H1 (cell line): Measurements from ENCODE around the gene RBM19. TPM values are rescaled to one million over a fixed set of nuclear protein-coding genes. Genes with fewer than 3 reads are reported as not detected.

ENCODE experiments used
- CTCF ChIA-PET: fragments of 300-600 bp; sonication (Branson Sonifier 250); formaldehyde crosslinking; loops from one replicate; lab custom pipeline; 2021; ENCODE audit not compliant: partially characterized antibody; lab: Charles Lee
- POLR2A ChIA-PET: fragments of 300-600 bp; sonication (Branson Sonifier 250); formaldehyde crosslinking; loops from one replicate; lab custom pipeline; 2021; ENCODE audit warnings: inconsistent platforms; ENCODE audit not compliant: partially characterized antibody; lab: Charles Lee
- DNase-seq, 2 experiments: peaks; one replicate each; pipeline versions ENCODE4 v3.0.0 to v3.0.0-alpha.2; 2010 to 2022; ENCODE audit warnings: low spot score in 2 of 2, low read depth in 1 of 2, mixed read lengths in 1 of 2
- FAIRE-seq: peaks from 2 replicates; lab custom pipeline; 2011; peaks lifted over from hg19 to GRCh38; lab: Jason Lieb, UNC
- H2AFZ ChIP-seq: 2 replicates; pipeline ENCODE4 v1.8.1; 2012; ENCODE audit warnings: low read length, inconsistent platforms
- H2AK5ac ChIP-seq: 2 replicates; pipeline ENCODE4 v1.6.1; 2013; ENCODE audit warnings: low read depth, low read length
- H2BK120ac ChIP-seq: replicated peaks from 2 replicates; pipeline ENCODE3; 2013; ENCODE audit warnings: low read depth, low read length, inconsistent platforms
- H2BK12ac ChIP-seq: 2 replicates; pipeline ENCODE4 v1.6.1; 2013; ENCODE audit warnings: low read depth, low read length
- H2BK15ac ChIP-seq: 2 replicates; pipeline ENCODE4 v1.6.1; 2013; ENCODE audit warnings: low read length
- H2BK20ac ChIP-seq: 2 replicates; pipeline ENCODE4 v1.6.1; 2013; ENCODE audit warnings: low read length
- H2BK5ac ChIP-seq: 2 replicates; pipeline ENCODE4 v1.6.1; 2013; ENCODE audit warnings: low read depth, low read length
- H3K14ac ChIP-seq: 2 replicates; pipeline ENCODE4 v1.6.1; 2013; ENCODE audit warnings: inconsistent platforms; ENCODE audit not compliant: insufficient read length
- H3K18ac ChIP-seq: 2 replicates; pipeline ENCODE4 v1.6.1; 2013; ENCODE audit warnings: low read length; ENCODE audit errors: extremely low read depth
- H3K23ac ChIP-seq: 2 replicates; pipeline ENCODE4 v1.6.1; 2013; ENCODE audit warnings: inconsistent platforms; ENCODE audit not compliant: insufficient read length
- H3K23me2 ChIP-seq: 2 replicates; pipeline ENCODE4 v1.6.1; 2013; ENCODE audit warnings: low read depth, low read length
- H3K27ac ChIP-seq: 2 replicates; pipeline ENCODE4 v1.6.1; 2011; ENCODE audit warnings: low read depth, low read length, inconsistent platforms
- H3K27me3 ChIP-seq, 4 experiments: replicated peaks in 1 of 4; 1 replicate in 1 of 4; 2 replicates in 3 of 4; pipeline versions ENCODE4 v1.6.1 to v1.8.1; 2011 to 2013; ENCODE audit warnings: low read length in 3 of 4, mild to moderate bottlenecking in 3 of 4, inconsistent platforms in 2 of 4, mixed read lengths in 2 of 4, moderate library complexity in 1 of 4; ENCODE audit not compliant: control insufficient read depth in 3 of 4, insufficient read depth in 3 of 4; ENCODE audit errors: extremely low read depth in 1 of 4
- H3K36me3 ChIP-seq, 4 experiments: 2 replicates each; pipeline versions ENCODE4 v1.6.1 to v1.8.1; 2011 to 2013; ENCODE audit warnings: mild to moderate bottlenecking in 4 of 4, low read length in 3 of 4, moderate library complexity in 2 of 4, control low read depth in 1 of 4, inconsistent platforms in 1 of 4; ENCODE audit not compliant: insufficient read depth in 4 of 4, control insufficient read depth in 2 of 4
- H3K4ac ChIP-seq: replicated peaks from 2 replicates; pipeline ENCODE3; 2013; ENCODE audit warnings: low read length, low read depth, mixed read lengths, inconsistent platforms; ENCODE audit not compliant: insufficient read length
- H3K4me1 ChIP-seq, 4 experiments: replicated peaks in 1 of 4; 1 replicate in 1 of 4; 2 replicates in 3 of 4; pipeline versions ENCODE4 v1.6.1 to v1.8.1; 2011 to 2013; ENCODE audit warnings: low read length in 3 of 4, inconsistent platforms in 2 of 4, mixed read lengths in 1 of 4; ENCODE audit not compliant: insufficient read depth in 4 of 4, control insufficient read depth in 3 of 4
- H3K4me2 ChIP-seq, 2 experiments: 2 replicates each; pipeline versions ENCODE4 v1.6.1 to v1.8.1; 2011 to 2013; ENCODE audit warnings: low read depth in 2 of 2, low read length in 2 of 2, control low read depth in 1 of 2, inconsistent platforms in 1 of 2, mild to moderate bottlenecking in 1 of 2; ENCODE audit not compliant: insufficient read depth in 1 of 2
- H3K4me3 ChIP-seq, 4 experiments: fragments of 200-600, 300-600 bp in 1 of 4; sonication (generic), shearing (Covaris generic), sonication (Bioruptor Twin) in 1 of 4; 2 replicates each; pipeline versions ENCODE4 v1.5.1 to v1.8.1; 2011 to 2016; ENCODE audit warnings: low read length in 4 of 4, low read depth in 3 of 4, control low read depth in 2 of 4, inconsistent platforms in 2 of 4, mild to moderate bottlenecking in 2 of 4, mixed read lengths in 1 of 4, moderate library complexity in 1 of 4; ENCODE audit not compliant: insufficient read depth in 2 of 4; ENCODE audit errors: extremely low read depth in 1 of 4
- H3K56ac ChIP-seq: replicated peaks from 2 replicates; pipeline ENCODE3; 2013; ENCODE audit warnings: low read depth, mild to moderate bottlenecking, mixed read lengths, low read length, inconsistent platforms; ENCODE audit not compliant: insufficient read length
- H3K79me1 ChIP-seq: 2 replicates; pipeline ENCODE4 v1.6.1; 2013; ENCODE audit warnings: low read depth, low read length, control low read depth
- H3K79me2 ChIP-seq, 2 experiments: 2 replicates each; pipeline versions ENCODE4 v1.6.1 to v1.8.1; 2012 to 2013; ENCODE audit warnings: low read length in 2 of 2, mild to moderate bottlenecking in 2 of 2, inconsistent platforms in 1 of 2; ENCODE audit not compliant: insufficient read depth in 2 of 2, control insufficient read depth in 1 of 2
- H3K9ac ChIP-seq, 4 experiments: replicated peaks in 1 of 4; 1 replicate in 1 of 4; 2 replicates in 3 of 4; pipeline versions ENCODE4 v1.6.1 to v1.8.1; 2011 to 2013; ENCODE audit warnings: low read depth in 3 of 4, low read length in 3 of 4, control low read depth in 2 of 4, mild to moderate bottlenecking in 2 of 4, moderate library complexity in 2 of 4, inconsistent platforms in 1 of 4; ENCODE audit errors: extremely low read depth in 1 of 4
- H3K9me3 ChIP-seq, 2 experiments: 2 replicates each; pipeline versions ENCODE4 v1.6.1 to v1.8.1; 2012 to 2013; ENCODE audit warnings: mild to moderate bottlenecking in 2 of 2, moderate library complexity in 2 of 2, control low read depth in 1 of 2, inconsistent platforms in 1 of 2, low read depth in 1 of 2, low read length in 1 of 2, mixed read lengths in 1 of 2; ENCODE audit not compliant: insufficient read depth in 2 of 2
- H4K20me1 ChIP-seq, 2 experiments: replicated peaks in 1 of 2; 2 replicates each; pipeline versions ENCODE3 to v1.8.1; 2011 to 2013; ENCODE audit warnings: inconsistent platforms in 2 of 2, low read length in 2 of 2, mild to moderate bottlenecking in 1 of 2; ENCODE audit not compliant: insufficient read depth in 2 of 2, control insufficient read depth in 1 of 2
- H4K5ac ChIP-seq: 2 replicates; pipeline ENCODE4 v1.6.1; 2013; ENCODE audit warnings: low read length, low read depth, mixed read lengths, inconsistent platforms; ENCODE audit not compliant: insufficient read length
- H4K8ac ChIP-seq: 2 replicates; pipeline ENCODE4 v1.8.0; 2013; ENCODE audit warnings: mild to moderate bottlenecking, moderate library complexity, low read length, inconsistent platforms; ENCODE audit not compliant: insufficient read depth; ENCODE audit errors: extremely low read depth
- H4K91ac ChIP-seq: replicated peaks from 2 replicates; pipeline ENCODE3; 2013; ENCODE audit warnings: low read length, mixed read lengths, inconsistent platforms; ENCODE audit not compliant: insufficient read length
- CEBPB ChIP-seq: IDR thresholded peaks from 2 replicates; pipeline ENCODE4 v1.6.1; 2012; ENCODE audit warnings: low read depth, low read length
- CTBP2 ChIP-seq: IDR thresholded peaks from 2 replicates; pipeline ENCODE4 v1.7.0; 2011; ENCODE audit warnings: borderline replicate concordance, mild to moderate bottlenecking, moderate library complexity, mixed read lengths, low read length; ENCODE audit not compliant: insufficient read depth, insufficient read length
- EGR1 ChIP-seq: IDR thresholded peaks from 2 replicates; pipeline ENCODE4 v1.6.1; 2011; ENCODE audit warnings: low read depth, low read length, borderline replicate concordance
- EP300 ChIP-seq, 2 experiments: IDR thresholded peaks; 1 replicate in 1 of 2; 2 replicates in 1 of 2; pipeline ENCODE4 v1.6.1; 2011 to 2012; ENCODE audit warnings: low read depth in 2 of 2, low read length in 2 of 2, mild to moderate bottlenecking in 2 of 2, borderline replicate concordance in 1 of 2, inconsistent platforms in 1 of 2, moderate library complexity in 1 of 2
- FOSL1 ChIP-seq: IDR thresholded peaks from 2 replicates; pipeline ENCODE4 v1.6.1; 2011; ENCODE audit warnings: mild to moderate bottlenecking, low read depth, low read length, moderate library complexity; ENCODE audit not compliant: insufficient read depth
- JUN ChIP-seq: IDR thresholded peaks from 2 replicates; pipeline ENCODE4 v1.6.1; 2011; ENCODE audit warnings: low read depth, mild to moderate bottlenecking, improper control_type of control experiment, low read length
- RAD21 ChIP-seq, 2 experiments: IDR thresholded peaks in 1 of 2; conservative IDR thresholded peaks in 1 of 2; 2 replicates each; pipeline ENCODE4 v1.6.1; 2011; ENCODE audit warnings: low read depth in 2 of 2, low read length in 2 of 2, improper control_type of control experiment in 1 of 2, inconsistent platforms in 1 of 2, mild to moderate bottlenecking in 1 of 2, moderate library complexity in 1 of 2
- SUZ12 ChIP-seq: fragments of 200-600 bp; sonication (generic); IDR thresholded peaks from 2 replicates; pipeline ENCODE4 v1.6.1; 2012; ENCODE audit warnings: mild to moderate bottlenecking, inconsistent platforms, low read length, moderate library complexity, mixed read lengths
- TEAD4 ChIP-seq: IDR thresholded peaks from 2 replicates; pipeline ENCODE4 v1.6.1; 2012; ENCODE audit warnings: low read depth, low read length, inconsistent platforms, mixed read lengths
- WGBS, 2 experiments: shearing (Covaris generic) in 1 of 2; methylation state at CpG; one replicate each; pipeline versions ENCODE4 v1.1.6 to v1.1.7; 2013 to 2015; ENCODE audit warnings: low lambda C conversion rate in 2 of 2, mixed read lengths in 2 of 2, inconsistent platforms in 1 of 2, low coverage in 1 of 2, missing lambda C conversion rate in 1 of 2; ENCODE audit not compliant: insufficient replicate concordance in 2 of 2, insufficient coverage in 1 of 2, insufficient read length in 1 of 2; ENCODE audit errors: extremely low coverage in 1 of 2, missing lambda C conversion rate in 1 of 2; 5-methylcytosine and 5-hydroxymethylcytosine counted together
- polyA plus RNA-seq, 7 experiments: library from polyadenylated mRNA; depleted of rRNA in 3 of 7; stranded (reverse) in 5 of 7; unstranded in 2 of 7; fragments of >200 nt in 5 of 7; fragments of 200-250 nt in 2 of 7; gene quantifications; 1 replicate in 5 of 7; 2 replicates in 1 of 7; 4 replicates in 1 of 7; pipeline versions ENCODE4 v1.2.1 to v1.2.3, GENCODE V29; 2011 to 2013; ENCODE audit warnings: missing spikeins in 2 of 7, mixed read lengths in 2 of 7
- total RNA-seq: library from RNA; stranded (reverse); fragmentation: NEBNext Ultra II Directional; extraction: Animal tissue kit (Norgen Biotek cat#: 25700); gene quantifications from 2 replicates; pipeline ENCODE4 v1.2.1, GENCODE V29; 2021
- TF ChIP-seq, protein P1 (sequence below): IDR thresholded peaks from 2 replicates; pipeline ENCODE4 v1.6.1; 2011; ENCODE audit warnings: low read depth, mild to moderate bottlenecking, low read length; ENCODE audit not compliant: insufficient read depth
- TF ChIP-seq, protein P2 (sequence below): IDR thresholded peaks from 2 replicates; pipeline ENCODE4 v1.6.1; 2011; ENCODE audit warnings: low read length, improper control_type of control experiment

Gene RBM19
- total and polyA plus RNA-seq, 2 of the 8 experiments (the other 6 are each of a cell fraction or from before 2014, with no cell fraction given) = 23.4 to 61.9 TPM

DNA sequence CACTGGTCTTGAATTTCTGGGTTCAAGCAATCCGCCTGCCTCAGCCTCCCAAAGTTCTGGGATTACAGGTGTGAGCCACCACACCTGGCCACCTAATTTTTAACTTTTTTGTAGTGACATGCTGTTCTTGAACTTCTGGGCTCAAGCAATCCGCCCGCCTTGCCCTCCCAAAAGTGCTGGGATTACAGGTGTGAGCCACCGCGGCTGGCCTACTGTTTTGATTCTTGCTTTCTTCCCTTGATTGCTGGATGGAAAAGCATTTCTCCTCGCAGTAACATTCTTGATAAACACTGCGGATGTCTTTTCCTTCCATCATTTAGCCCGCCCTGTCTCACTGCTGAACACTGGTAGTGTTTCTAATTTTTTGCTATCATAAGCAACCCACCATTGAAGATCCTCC lies 72.9 kb downstream of the RBM19 start:
- no peak overlapping the region for H2BK5ac ChIP-seq
- H2BK120ac ChIP-seq = no peak overlapping the region
- no peak overlapping the region for H3K14ac ChIP-seq
- WGBS, 2 experiments = 85% methylated on average over 8 of the region's 8 CpGs; no CpG with 5 or more reads in 1 of the 2 experiments
- H3K9me3 ChIP-seq = no peaks in the 10 kb centered on the region
- POLR2A ChIA-PET = no interaction called here
- H2BK12ac ChIP-seq = no peak overlapping the region
- no peaks in the 10 kb centered on the region for H3K79me2 ChIP-seq
- H3K56ac ChIP-seq = no peak overlapping the region
- no peak overlapping the region for H3K27ac ChIP-seq
- H3K23me2 ChIP-seq = no peaks in the 10 kb centered on the region
- H3K4me2 ChIP-seq = no peak overlapping the region
- no peak overlapping the region for H4K91ac ChIP-seq
- TF ChIP-seq RAD21 (IDR thresholded peaks at IDR 0.05 in 1 of 2, conservative IDR thresholded peaks at IDR 0.05 in 1 of 2; ENCODE audit: low read depth in 2 of 2, low read length in 2 of 2) = no peak
- TF ChIP-seq, protein P1, sequence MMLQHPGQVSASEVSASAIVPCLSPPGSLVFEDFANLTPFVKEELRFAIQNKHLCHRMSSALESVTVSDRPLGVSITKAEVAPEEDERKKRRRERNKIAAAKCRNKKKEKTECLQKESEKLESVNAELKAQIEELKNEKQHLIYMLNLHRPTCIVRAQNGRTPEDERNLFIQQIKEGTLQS = no peak
- TF ChIP-seq CTBP2 = no peak
- TF ChIP-seq EGR1 = no peak
- TF ChIP-seq JUN = no peak
- TF ChIP-seq TEAD4 = no peak
- no peak for TF ChIP-seq CEBPB
- TF ChIP-seq EP300 (IDR thresholded peaks at IDR 0.05; ENCODE audit: borderline replicate concordance in 1 of 2, low read depth in 2 of 2, low read length in 2 of 2) = no peak
- no peak for TF ChIP-seq SUZ12
- TF ChIP-seq, protein P2, sequence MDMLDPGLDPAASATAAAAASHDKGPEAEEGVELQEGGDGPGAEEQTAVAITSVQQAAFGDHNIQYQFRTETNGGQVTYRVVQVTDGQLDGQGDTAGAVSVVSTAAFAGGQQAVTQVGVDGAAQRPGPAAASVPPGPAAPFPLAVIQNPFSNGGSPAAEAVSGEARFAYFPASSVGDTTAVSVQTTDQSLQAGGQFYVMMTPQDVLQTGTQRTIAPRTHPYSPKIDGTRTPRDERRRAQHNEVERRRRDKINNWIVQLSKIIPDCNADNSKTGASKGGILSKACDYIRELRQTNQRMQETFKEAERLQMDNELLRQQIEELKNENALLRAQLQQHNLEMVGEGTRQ = no peak
- TF ChIP-seq FOSL1 = no peak
- no peak overlapping the region for H2BK20ac ChIP-seq
- no peak overlapping the region for H2AK5ac ChIP-seq
- no peaks in the 10 kb centered on the region for H3K36me3 ChIP-seq
- DNase-seq = no peak
- H2AFZ ChIP-seq = no peak overlapping the region
- H4K8ac ChIP-seq = no peak overlapping the region
- no peaks in the 10 kb centered on the region for H3K27me3 ChIP-seq
- FAIRE-seq = no peak
- no peak overlapping the region for H3K9ac ChIP-seq
- H4K5ac ChIP-seq = no peak overlapping the region
- H3K4me1 ChIP-seq = peaks cover 0 to 5% (median 2%) of the 10 kb centered on the region in 4 experiments; a peak in 4 of 7 replicates
- H3K79me1 ChIP-seq = no peaks in the 10 kb centered on the region
- H2BK15ac ChIP-seq = no peak overlapping the region
- no peaks in the 10 kb centered on the region for H4K20me1 ChIP-seq
- no peak overlapping the region for H3K23ac ChIP-seq
- H3K18ac ChIP-seq = no peak overlapping the region
- H3K4ac ChIP-seq = no peak overlapping the region
- CTCF ChIA-PET = no interaction called here
- no peak overlapping the region for H3K4me3 ChIP-seq
